ENCODE results near the gene GDPD4. TPM values are rescaled to one million over a fixed set of nuclear protein-coding genes. Genes with fewer than 3 reads are reported as not detected.
"Not testable (repeated sequence)": the region's sequence is repeated elsewhere in the genome, so short reads cannot be mapped to it uniquely, and the experiment has no call there.

GDPD4 gene
- total RNA-seq, 2 donors from 2014 or later = not detected

DNA sequence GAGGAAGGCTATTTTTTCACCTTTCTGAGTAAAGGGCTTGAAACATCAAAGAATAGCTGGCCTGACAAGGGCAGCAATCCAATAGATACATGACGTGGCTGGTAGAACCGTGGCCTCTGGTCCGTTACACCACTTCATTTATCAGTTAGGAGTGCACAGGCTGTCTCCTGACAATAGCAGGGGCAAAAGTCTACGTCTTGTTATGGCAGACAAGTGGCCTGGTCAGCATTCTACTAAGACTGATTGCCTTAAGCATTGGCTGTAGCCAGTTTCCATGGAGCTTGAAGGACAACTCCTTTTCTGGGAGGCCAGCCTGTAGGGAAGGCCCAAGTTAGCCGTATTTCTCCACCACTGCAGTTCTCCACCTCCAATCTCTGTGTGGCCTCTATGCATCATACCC, 9.2 kb upstream of the GDPD4 start:
- Mint-ChIP-seq H3K9me3 (no peaks in the 10 kb centered on the region), H3K27me3 (peaks cover 4% of the 10 kb centered on the region), H3K27ac (no peak overlapping the region), H3K4me1 (no peaks in the 10 kb centered on the region), H3K4me3 (no peak overlapping the region), H3K36me3 (ENCODE audit: low read depth) (no peaks in the 10 kb centered on the region)
- ATAC-seq (replicated peaks) = no peak

DNA sequence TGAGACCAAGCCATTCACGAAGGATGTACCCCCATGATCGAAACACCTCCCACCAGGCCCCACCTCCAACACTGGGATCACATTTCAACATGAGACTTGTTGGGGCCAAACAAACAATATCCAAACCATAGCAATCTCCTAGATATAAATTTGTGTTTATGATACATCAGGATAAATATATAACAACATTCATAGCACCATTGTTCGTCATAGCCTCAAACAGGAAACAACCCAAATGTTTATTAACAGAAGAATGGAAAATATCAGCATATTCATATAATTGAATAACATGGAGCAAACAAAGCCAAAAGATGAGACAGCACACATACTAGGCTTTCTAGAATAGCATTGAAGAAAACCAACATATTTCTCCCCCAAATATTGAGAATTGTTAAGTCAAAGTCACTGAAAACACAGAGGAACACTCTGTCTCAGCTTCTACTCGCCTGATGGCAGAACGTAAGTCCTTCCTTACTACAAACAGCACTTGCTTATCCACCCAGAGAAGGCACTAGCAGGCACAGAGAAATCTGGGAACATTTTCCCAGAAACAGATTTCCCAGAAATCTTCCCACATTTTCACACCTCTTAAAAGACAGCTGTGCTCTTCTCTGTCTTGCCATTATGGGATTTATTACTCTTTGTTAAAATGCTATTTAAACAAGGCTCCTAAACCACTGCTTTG, 8.1 kb upstream of the GDPD4 start:
- no peaks in the 10 kb centered on the region for H3K9me3 Mint-ChIP-seq
- H3K27ac Mint-ChIP-seq = no peak overlapping the region
- peaks cover 4% of the 10 kb centered on the region for H3K27me3 Mint-ChIP-seq
- no peaks in the 10 kb centered on the region for H3K4me1 Mint-ChIP-seq
- H3K36me3 Mint-ChIP-seq (ENCODE audit: low read depth) = no peaks in the 10 kb centered on the region
- ATAC-seq (replicated peaks) = no peak
- no peak overlapping the region for H3K4me3 Mint-ChIP-seq

GRCh38 chr11:77308838-77309237, 7.4 kb upstream of the GDPD4 start:
- Mint-ChIP-seq H3K4me3 (no peak overlapping the region), H3K27me3 (peaks cover 4% of the 10 kb centered on the region), H3K27ac (no peak overlapping the region), H3K36me3 (ENCODE audit: low read depth) (no peaks in the 10 kb centered on the region), H3K4me1 (no peaks in the 10 kb centered on the region), H3K9me3 (no peaks in the 10 kb centered on the region)
- ATAC-seq (replicated peaks) = peak; percentile 44

DNA sequence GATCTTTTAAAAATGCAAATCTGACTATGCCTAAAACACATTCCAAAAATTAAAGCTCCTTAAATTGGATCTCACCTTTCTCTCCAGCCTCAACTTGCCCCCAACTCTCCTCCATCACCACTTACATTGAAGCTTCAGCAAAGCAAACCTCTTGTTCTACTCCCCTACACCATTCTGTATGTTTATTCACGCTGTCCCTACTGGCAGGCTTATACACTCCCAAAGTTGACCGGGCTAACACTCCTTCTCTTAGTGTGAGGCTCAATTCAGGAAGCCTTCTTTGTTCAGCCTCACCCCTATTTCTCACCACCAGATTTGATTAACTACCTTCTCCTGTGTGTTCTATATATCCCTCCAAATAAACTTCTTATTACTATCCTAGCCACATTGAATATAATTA, 1.8 kb upstream of the GDPD4 start:
- ATAC-seq (replicated peaks) = no peak
- Mint-ChIP-seq H3K4me1 (no peaks in the 10 kb centered on the region), H3K4me3 (no peak overlapping the region)

GRCh38 chr11:77302752-77303151, 1.3 kb upstream of the GDPD4 start:
- H3K27ac Mint-ChIP-seq = no peak overlapping the region
- no peaks in the 10 kb centered on the region for H3K9me3 Mint-ChIP-seq
- no peaks in the 10 kb centered on the region for H3K36me3 Mint-ChIP-seq (ENCODE audit: low read depth)
- H3K27me3 Mint-ChIP-seq = no peaks in the 10 kb centered on the region
- H3K4me3 Mint-ChIP-seq = no peak overlapping the region
- H3K4me1 Mint-ChIP-seq = no peaks in the 10 kb centered on the region
- no peak for ATAC-seq (replicated peaks)

More for the DNA sequence above, 1.8 kb upstream of the GDPD4 start:
- no peaks in the 10 kb centered on the region for H3K36me3 Mint-ChIP-seq (ENCODE audit: low read depth)
- no peaks in the 10 kb centered on the region for H3K9me3 Mint-ChIP-seq
- no peaks in the 10 kb centered on the region for H3K27me3 Mint-ChIP-seq
- H3K27ac Mint-ChIP-seq = no peak overlapping the region

DNA sequence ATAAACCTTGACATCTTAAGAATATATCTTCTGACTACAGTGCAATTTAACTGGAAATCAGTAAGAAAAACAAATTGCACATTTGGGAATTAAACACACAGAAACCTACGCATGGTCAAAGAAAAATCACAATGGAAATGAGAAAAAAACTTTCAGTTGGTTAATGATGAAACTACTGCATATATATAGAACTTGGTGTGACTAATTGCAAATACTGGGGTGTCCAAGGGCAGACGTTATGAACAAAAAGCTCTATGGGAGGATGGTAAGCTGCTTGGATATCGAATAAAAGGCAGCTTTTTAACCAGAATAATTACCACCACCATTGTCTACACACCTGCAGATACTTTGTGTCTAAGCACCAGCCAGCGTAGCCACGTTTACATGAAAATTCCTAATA, 791 bp downstream of the GDPD4 start:
- Mint-ChIP-seq H3K27me3 (no peaks in the 10 kb centered on the region), H3K27ac (no peak overlapping the region), H3K4me3 (no peak overlapping the region), H3K36me3 (ENCODE audit: low read depth) (no peaks in the 10 kb centered on the region), H3K9me3 (no peaks in the 10 kb centered on the region), H3K4me1 (no peaks in the 10 kb centered on the region)
- no peak for ATAC-seq (replicated peaks)

GRCh38 chr11:77300028-77300427, 1.5 kb downstream of the GDPD4 start:
- peak; percentile 84 for ATAC-seq (replicated peaks)
- not testable (repeated sequence) for H3K4me3 Mint-ChIP-seq; H3K27ac Mint-ChIP-seq; H3K27me3 Mint-ChIP-seq; H3K9me3 Mint-ChIP-seq; H3K36me3 Mint-ChIP-seq (ENCODE audit: low read depth); H3K4me1 Mint-ChIP-seq

DNA sequence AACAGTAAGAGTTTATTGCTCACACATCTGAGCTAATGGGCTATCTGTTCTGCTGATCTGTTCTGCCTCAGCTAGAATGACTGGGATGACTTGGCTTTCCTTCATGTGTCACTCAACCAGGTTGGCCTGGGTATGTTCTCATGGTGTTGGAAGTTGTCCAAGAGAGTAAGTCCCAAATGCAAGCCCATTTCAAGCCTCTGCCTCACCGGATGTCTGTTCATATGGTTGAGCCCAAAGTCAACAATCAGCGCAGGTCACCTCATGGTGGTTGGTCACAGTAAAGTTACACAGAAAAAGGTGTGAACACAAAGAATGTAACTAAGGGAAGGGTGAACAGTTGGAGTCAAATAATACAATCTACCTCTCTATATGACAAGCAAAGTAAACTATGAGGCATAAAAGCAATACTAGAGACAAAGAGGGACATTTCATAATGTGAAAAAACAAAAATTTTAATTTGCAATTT, 1.9 kb downstream of the GDPD4 start:
- H3K27me3 Mint-ChIP-seq = no peaks in the 10 kb centered on the region
- ATAC-seq (replicated peaks) = peak; percentile 29
- H3K27ac Mint-ChIP-seq = no peak overlapping the region
- H3K36me3 Mint-ChIP-seq (ENCODE audit: low read depth) = no peaks in the 10 kb centered on the region
- no peaks in the 10 kb centered on the region for H3K9me3 Mint-ChIP-seq
- H3K4me3 Mint-ChIP-seq = no peak overlapping the region
- no peaks in the 10 kb centered on the region for H3K4me1 Mint-ChIP-seq

- Mint-ChIP-seq H3K27me3 (peaks cover 11% of the 10 kb centered on the region), H3K4me1 (no peaks in the 10 kb centered on the region), H3K4me3 (no peak overlapping the region), H3K36me3 (ENCODE audit: low read depth) (no peaks in the 10 kb centered on the region), H3K9me3 (no peaks in the 10 kb centered on the region), H3K27ac (no peak overlapping the region)
- no peak for ATAC-seq (replicated peaks)
These were observed 7.4 kb downstream of the GDPD4 start for GRCh38 chr11:77294040-77294439.

- H3K9me3 Mint-ChIP-seq = no peaks in the 10 kb centered on the region
- no peaks in the 10 kb centered on the region for H3K36me3 Mint-ChIP-seq (ENCODE audit: low read depth)
- H3K4me1 Mint-ChIP-seq = no peaks in the 10 kb centered on the region
- peaks cover 43% of the 10 kb centered on the region for H3K27me3 Mint-ChIP-seq
- ATAC-seq (replicated peaks) = no peak
- H3K27ac Mint-ChIP-seq = no peak overlapping the region
- no peak overlapping the region for H3K4me3 Mint-ChIP-seq
These were observed 11.7 kb downstream of the GDPD4 start for GRCh38 chr11:77289737-77290136.

DNA sequence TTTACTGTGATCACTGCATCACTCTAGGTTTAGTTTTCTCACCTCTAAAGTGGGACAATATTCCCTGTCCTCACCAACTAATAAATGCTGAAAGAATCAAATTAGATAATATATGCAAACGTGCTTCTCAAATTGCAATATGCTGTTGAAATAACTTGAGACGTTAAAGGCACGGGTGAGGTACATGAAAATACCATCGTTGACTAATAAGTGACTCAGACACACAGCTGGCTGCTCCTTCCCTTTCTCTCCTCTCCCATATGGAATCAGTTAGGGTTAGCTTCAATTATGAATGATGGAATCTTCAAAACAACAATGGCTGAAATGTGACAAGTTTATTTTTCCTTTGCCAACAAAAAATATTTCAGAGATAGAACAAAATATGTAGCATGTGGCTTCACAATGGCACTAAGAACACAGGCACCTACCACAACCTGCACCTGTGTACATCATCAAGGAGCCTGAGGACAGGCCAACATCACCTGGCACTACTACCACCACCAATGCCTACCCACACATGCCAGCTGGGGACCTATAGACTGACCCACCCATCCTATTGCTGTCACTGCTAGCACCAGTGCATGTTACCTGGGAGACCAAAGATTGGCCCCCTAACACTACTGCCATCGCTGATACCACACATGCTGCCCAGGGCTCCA, 13.7 kb downstream of the GDPD4 start:
- Mint-ChIP-seq H3K27me3 (peaks cover 45% of the 10 kb centered on the region), H3K4me3 (no peak overlapping the region), H3K27ac (no peak overlapping the region), H3K9me3 (no peaks in the 10 kb centered on the region), H3K4me1 (no peaks in the 10 kb centered on the region), H3K36me3 (ENCODE audit: low read depth) (no peaks in the 10 kb centered on the region)
- no peak for ATAC-seq (replicated peaks)

DNA sequence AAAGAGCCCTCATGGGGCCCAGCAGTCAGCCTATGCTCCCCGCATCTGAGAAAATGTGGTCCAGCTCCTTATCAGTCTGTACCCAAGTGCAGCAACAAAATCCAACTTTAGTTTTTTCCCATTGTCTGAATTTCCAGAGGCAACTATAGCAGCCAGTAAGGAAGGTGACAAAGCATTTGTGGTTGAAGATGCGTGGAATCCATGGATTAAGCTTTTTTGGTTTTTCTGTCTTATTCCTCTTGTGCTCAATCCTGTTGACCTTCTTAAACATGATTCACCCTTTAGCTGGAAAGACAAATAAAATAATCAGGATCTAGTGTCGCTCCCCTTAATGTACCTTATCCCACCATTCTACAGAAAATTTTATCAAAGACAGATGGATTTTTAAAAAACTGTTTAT, 14.3 kb downstream of the GDPD4 start:
- H3K9me3 Mint-ChIP-seq = no peaks in the 10 kb centered on the region
- H3K4me3 Mint-ChIP-seq = no peak overlapping the region
- no peaks in the 10 kb centered on the region for H3K4me1 Mint-ChIP-seq
- H3K36me3 Mint-ChIP-seq (ENCODE audit: low read depth) = no peaks in the 10 kb centered on the region
- no peak overlapping the region for H3K27ac Mint-ChIP-seq
- no peak for ATAC-seq (replicated peaks)
- H3K27me3 Mint-ChIP-seq = peaks cover 45% of the 10 kb centered on the region

DNA sequence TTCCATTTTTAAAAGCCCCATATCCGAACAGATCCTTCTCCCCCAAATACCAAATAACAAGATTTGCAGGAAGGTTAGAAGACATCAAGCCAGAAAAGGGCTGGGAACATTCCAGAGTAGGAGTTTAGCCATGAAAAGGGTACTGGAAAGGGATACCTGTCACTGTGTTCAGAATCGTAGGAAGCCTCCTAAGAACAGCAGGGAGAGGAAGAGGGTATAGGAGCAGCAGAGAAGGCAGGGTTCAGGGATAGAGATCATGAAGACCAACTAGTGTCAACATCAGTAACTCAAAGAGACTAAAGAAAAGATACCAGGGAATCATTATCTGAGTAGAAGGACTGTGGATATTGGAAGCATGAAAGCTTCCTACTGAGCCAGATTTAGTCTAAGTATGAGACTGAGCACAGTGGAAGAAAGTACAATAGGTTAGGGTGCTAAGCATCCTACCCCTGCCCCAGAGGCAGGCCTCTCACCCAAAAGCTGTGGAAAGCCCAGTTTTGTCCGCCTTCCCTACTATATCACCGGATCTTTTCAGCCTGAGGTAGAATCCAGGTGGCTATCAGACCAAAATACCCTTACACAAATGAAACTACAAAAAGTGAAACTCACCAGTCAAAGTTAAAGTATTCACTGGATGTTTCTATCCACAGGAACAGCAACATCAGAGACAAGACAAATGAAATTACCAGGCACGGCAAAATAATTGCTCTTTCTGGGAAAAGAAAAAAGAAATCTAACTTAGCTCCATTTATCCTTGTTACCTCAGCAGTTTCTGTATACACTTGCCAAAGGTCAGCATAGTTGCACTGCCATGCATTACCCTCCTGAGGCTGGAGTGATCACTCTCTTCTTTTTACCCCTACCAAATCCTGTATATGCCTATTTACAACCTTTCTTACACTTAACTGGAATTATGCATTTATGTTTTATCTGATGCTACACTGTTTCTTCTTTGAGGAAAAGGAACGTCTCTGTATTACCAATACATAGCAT, 16.7 kb downstream of the GDPD4 start:
- ATAC-seq (replicated peaks) = no peak
- H3K9me3 Mint-ChIP-seq = no peaks in the 10 kb centered on the region
- no peaks in the 10 kb centered on the region for H3K4me1 Mint-ChIP-seq
- no peak overlapping the region for H3K27ac Mint-ChIP-seq
- H3K27me3 Mint-ChIP-seq = peaks cover 41% of the 10 kb centered on the region
- no peaks in the 10 kb centered on the region for H3K36me3 Mint-ChIP-seq (ENCODE audit: low read depth)
- no peak overlapping the region for H3K4me3 Mint-ChIP-seq

GRCh38 chr11:77283101-77283500, 18.4 kb downstream of the GDPD4 start:
- Mint-ChIP-seq H3K9me3 (no peaks in the 10 kb centered on the region), H3K27me3 (peaks cover 42% of the 10 kb centered on the region), H3K36me3 (ENCODE audit: low read depth) (no peaks in the 10 kb centered on the region), H3K27ac (no peak overlapping the region), H3K4me1 (no peaks in the 10 kb centered on the region), H3K4me3 (no peak overlapping the region)
- ATAC-seq (replicated peaks) = no peak

Data from activated T-helper 17 cell treated with anti-CD3 and anti-CD28 coated beads, Interleukin-2, amount 50 U/mL, for 72 hours (primary cell).